ENCODE results near the gene KCTD3.

The KCTD3 gene

GRCh38 chr1:215667761-215668160 lies 100.7 kb downstream of the KCTD3 start:
- H3K4me1 ChIP-seq (ENCODE audit: control insufficient read depth, insufficient read depth, low read length, poor library complexity, severe bottlenecking), result no peaks in the 10 kb centered on the region
- H3K27me3 ChIP-seq (replicated peaks; ENCODE audit: control insufficient read depth, insufficient read depth, low read length, poor library complexity, severe bottlenecking), result no peaks in the 10 kb centered on the region
- DNase-seq, result no peak
- H3K4me3 ChIP-seq (ENCODE audit: insufficient read depth, low read depth, low read length, poor library complexity, severe bottlenecking), result no peak overlapping the region
- no peaks in the 10 kb centered on the region for H3K9me3 ChIP-seq (ENCODE audit: control insufficient read depth, low read length)
- H3K36me3 ChIP-seq (ENCODE audit: control insufficient read depth, insufficient read depth, low read length), result no peaks in the 10 kb centered on the region
- no peak overlapping the region for H3K27ac ChIP-seq (ENCODE audit: insufficient read depth, low read length, poor library complexity, severe bottlenecking)

- no peaks in the 10 kb centered on the region for H3K4me1 ChIP-seq (ENCODE audit: control insufficient read depth, insufficient read depth, low read length, poor library complexity, severe bottlenecking)
- DNase-seq, result no peak
- no peaks in the 10 kb centered on the region for H3K27me3 ChIP-seq (replicated peaks; ENCODE audit: control insufficient read depth, insufficient read depth, low read length, poor library complexity, severe bottlenecking)
- no peak overlapping the region for H3K4me3 ChIP-seq (ENCODE audit: insufficient read depth, low read depth, low read length, poor library complexity, severe bottlenecking)
- no peak overlapping the region for H3K27ac ChIP-seq (ENCODE audit: insufficient read depth, low read length, poor library complexity, severe bottlenecking)
- H3K9me3 ChIP-seq (ENCODE audit: control insufficient read depth, low read length), result no peaks in the 10 kb centered on the region
- H3K36me3 ChIP-seq (ENCODE audit: control insufficient read depth, insufficient read depth, low read length), result no peaks in the 10 kb centered on the region
These were observed 102.8 kb downstream of the KCTD3 start for GRCh38 chr1:215669806-215670491.

All from effector memory CD4-positive, alpha-beta T cell (primary cell).